C4-2B (cell line): ENCODE data around the gene SUGP1.

Experiments
- CTCF ChIP-seq: fragments of 450-650 bp; conservative IDR thresholded peaks from 2 replicates; pipeline ENCODE4 v1.5.1; 2017; ENCODE audit warnings: mild to moderate bottlenecking
- ZFX ChIP-seq: fragments of 450-650 bp; IDR thresholded peaks from 2 replicates; pipeline ENCODE4 v1.6.1; 2017

- no peak for TF ChIP-seq CTCF
- no peak for TF ChIP-seq ZFX
Observed at GRCh38 chr19:19334063-19334988, 14.0 kb upstream of the SUGP1 start.
